ENCODE results near the gene SYCE1. TPM values are rescaled to one million over a fixed set of nuclear protein-coding genes. Genes with fewer than 3 reads are reported as not detected.

SYCE1 gene
- total and polyA plus RNA-seq, 2 of the 4 experiments (the other 2 are of a cell fraction) = not detected

DNA sequence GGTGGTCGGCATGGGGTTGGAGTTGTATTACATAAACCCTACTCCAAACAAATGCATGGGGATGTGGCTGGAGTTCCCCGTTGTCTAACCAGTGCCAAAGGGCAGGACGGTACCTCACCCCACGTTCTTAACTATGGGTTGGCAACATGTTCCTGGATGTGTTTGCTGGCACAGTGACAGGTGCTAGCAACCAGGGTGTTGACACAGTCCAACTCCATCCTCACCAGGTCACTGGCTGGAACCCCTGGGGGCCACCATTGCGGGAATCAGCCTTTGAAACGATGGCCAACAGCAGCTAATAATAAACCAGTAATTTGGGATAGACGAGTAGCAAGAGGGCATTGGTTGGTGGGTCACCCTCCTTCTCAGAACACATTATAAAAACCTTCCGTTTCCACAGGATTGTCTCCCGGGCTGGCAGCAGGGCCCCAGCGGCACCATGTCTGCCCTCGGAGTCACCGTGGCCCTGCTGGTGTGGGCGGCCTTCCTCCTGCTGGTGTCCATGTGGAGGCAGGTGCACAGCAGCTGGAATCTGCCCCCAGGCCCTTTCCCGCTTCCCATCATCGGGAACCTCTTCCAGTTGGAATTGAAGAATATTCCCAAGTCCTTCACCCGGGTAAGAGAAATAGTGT is 38.3 kb downstream of the SYCE1 start, which contains the start of gene CYP2E1:
Gene CYP2E1 (plus strand): TSS at position 407 of the 632 bp plus-strand sequence. CDS start 33 bp downstream, at position 440.
- no peak within 1 kb of the TSS for H4K5ac ChIP-seq (ENCODE audit: low read depth, low read length)
- no peak within 1 kb of the TSS for H4K91ac ChIP-seq (ENCODE audit: insufficient read depth, low read depth, low read length)
- H3K56ac ChIP-seq (ENCODE audit: extremely low read depth, insufficient read depth, low read length) = no peak within 1 kb of the TSS
- POLR2A ChIA-PET (ENCODE audit: unreplicated experiment) = no interaction called here
- no peaks in the 10 kb centered on the region for H3K79me1 ChIP-seq (ENCODE audit: low read depth in 1 of 2, low read length in 2 of 2)
- H4K20me1 ChIP-seq (ENCODE audit: insufficient read depth, low read length) = no peaks in the 10 kb centered on the region
- no peak within 1 kb of the TSS for H3K4me3 ChIP-seq (ENCODE audit: insufficient read depth, low read depth, low read length)
- in situ Hi-C loops (cut with MboI; ENCODE audit: low sequenced_read_pairs) = no loop called here
- no peak within 1 kb of the TSS for H3K27ac ChIP-seq (ENCODE audit: insufficient read depth, low read length)
- ATAC-seq (ENCODE audit: low read depth) = no peak
- H2BK20ac ChIP-seq (ENCODE audit: low read depth, low read length) = no peak within 1 kb of the TSS
- no peak within 1 kb of the TSS for H3K18ac ChIP-seq (ENCODE audit: low read depth, low read length)
- CTCF ChIA-PET = no interaction called here
- H3K23ac ChIP-seq (ENCODE audit: low read depth, low read length) = no peak within 1 kb of the TSS
- no peak within 1 kb of the TSS for H2BK5ac ChIP-seq (ENCODE audit: low read depth, low read length, poor library complexity, severe bottlenecking)
- no peak for DNase-seq
- H3K14ac ChIP-seq (replicated peaks; ENCODE audit: low read depth, low read length) = no peak within 1 kb of the TSS
- no peak within 1 kb of the TSS for H2AK5ac ChIP-seq (ENCODE audit: low read depth, low read length)
- no peak within 1 kb of the TSS for H2AK9ac ChIP-seq (replicated peaks; ENCODE audit: low read depth, low read length, poor library complexity)
- H3K9me1 ChIP-seq (ENCODE audit: insufficient read depth, low read length) = no peaks in the 10 kb centered on the region
- no TSS peak for BruUV-seq (replicated peaks)
- H4K8ac ChIP-seq (ENCODE audit: low read depth in 2 of 2, low read length in 2 of 2) = no peak within 1 kb of the TSS
- peaks cover 39% of the 10 kb centered on the region for H3K27me3 ChIP-seq (ENCODE audit: control insufficient read depth, insufficient read depth, low read length)
- H2BK15ac ChIP-seq (ENCODE audit: low read depth, low read length) = no peak within 1 kb of the TSS
- peak within 1 kb of the TSS; percentile 64 for H2AFZ ChIP-seq (replicated peaks; ENCODE audit: low read length, poor library complexity)
- WGBS, 2 experiments (ENCODE audit: extremely low coverage in 2 of 2, insufficient read length in 1 of 2) = 25% methylated on average over 1 of the region's 16 CpGs; no CpG with 5 or more reads in 1 of the 2 experiments
- no peaks in the 10 kb centered on the region for H3K36me3 ChIP-seq (ENCODE audit: control insufficient read depth, insufficient read depth, low read length)
- peaks cover 4% of the 10 kb centered on the region; the same call in 1 of the 2 replicates for H3K9me3 ChIP-seq (ENCODE audit: control insufficient read depth, insufficient read depth, low read length)
- H3K4me1 ChIP-seq (ENCODE audit: control insufficient read depth, insufficient read depth, low read length) = no peaks in the 10 kb centered on the region
- peak within 1 kb of the TSS; percentile 75; the same call in 1 of the 2 replicates for H3K4me2 ChIP-seq (ENCODE audit: low read depth, low read length)
- no peak within 1 kb of the TSS for H3K4ac ChIP-seq (ENCODE audit: low read depth, low read length)
- no peak for TF ChIP-seq MAZ (IDR thresholded peaks at IDR 0.05; ENCODE audit: borderline replicate concordance, low read depth, low read length)
- TF ChIP-seq MXI1 (IDR thresholded peaks at IDR 0.05; ENCODE audit: borderline replicate concordance, low read depth, low read length) = no peak
- TF ChIP-seq, protein P1, sequence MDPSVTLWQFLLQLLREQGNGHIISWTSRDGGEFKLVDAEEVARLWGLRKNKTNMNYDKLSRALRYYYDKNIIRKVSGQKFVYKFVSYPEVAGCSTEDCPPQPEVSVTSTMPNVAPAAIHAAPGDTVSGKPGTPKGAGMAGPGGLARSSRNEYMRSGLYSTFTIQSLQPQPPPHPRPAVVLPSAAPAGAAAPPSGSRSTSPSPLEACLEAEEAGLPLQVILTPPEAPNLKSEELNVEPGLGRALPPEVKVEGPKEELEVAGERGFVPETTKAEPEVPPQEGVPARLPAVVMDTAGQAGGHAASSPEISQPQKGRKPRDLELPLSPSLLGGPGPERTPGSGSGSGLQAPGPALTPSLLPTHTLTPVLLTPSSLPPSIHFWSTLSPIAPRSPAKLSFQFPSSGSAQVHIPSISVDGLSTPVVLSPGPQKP (IDR thresholded peaks at IDR 0.05; ENCODE audit: borderline replicate concordance, low read depth, low read length) = no peak
- no peak for TF ChIP-seq CHD1 (IDR thresholded peaks at IDR 0.05; ENCODE audit: low read depth, low read length)
- no peak for TF ChIP-seq BHLHE40 (IDR thresholded peaks at IDR 0.05; ENCODE audit: low read depth, low read length)
- TF ChIP-seq RFX5 (IDR thresholded peaks at IDR 0.05; ENCODE audit: low read depth, low read length) = no peak
- H3K9ac ChIP-seq (ENCODE audit: low read depth, low read length) = no peak within 1 kb of the TSS
- no peak within 1 kb of the TSS for H2BK120ac ChIP-seq (ENCODE audit: low read depth, low read length)
- intact Hi-C loops (cut with micrococcal nuclease) = loop anchor here (10.0 kb wide), 1 partner anchor 202 kb away; no protein-coding TSS in a partner anchor
- dilution Hi-C loops (cut with HindIII; ENCODE audit: low sequenced_read_pairs, unreplicated experiment) = no loop called here
